Vagina (tissue), 2 donors: ENCODE measurements around the gene MEF2D. TPM values are rescaled to one million over a fixed set of nuclear protein-coding genes. Genes with fewer than 3 reads are reported as not detected.

ENCODE experiments used
- DNase-seq, 2 donors: peaks; one replicate each; pipeline ENCODE4 v3.0.0-alpha.2; 2017; ENCODE audit errors: extremely low spot score in 2 of 2
- H3K27ac ChIP-seq: fragments of 200-600 bp; sonication (generic); one replicate; pipeline ENCODE4 v1.5.1; 2019
- H3K27me3 ChIP-seq: fragments of 200-600 bp; sonication (generic); one replicate; pipeline ENCODE4 v1.5.1; 2019
- H3K36me3 ChIP-seq, 2 donors: fragments of 200-600 bp; sonication (generic); one replicate each; pipeline ENCODE4 v1.5.1; 2017 to 2019
- H3K4me1 ChIP-seq: fragments of 200-600 bp; sonication (generic); one replicate; pipeline ENCODE4 v1.5.1; 2019
- H3K4me3 ChIP-seq, 2 donors: fragments of 200-600 bp; sonication (generic); 1 replicate in 1 of 2; 2 replicates in 1 of 2; pipeline ENCODE4 v1.5.1; 2016 to 2019
- H3K9me3 ChIP-seq: fragments of 200-600 bp; sonication (generic); one replicate; pipeline ENCODE4 v1.5.1; 2019
- CTCF ChIP-seq, 3 experiments: fragments of 450-650 bp in 2 of 3; fragments of 200-600 bp in 1 of 3; sonication (generic) in 1 of 3; IDR thresholded peaks; one replicate each; pipeline ENCODE4 v1.5.1; 2017 to 2019; ENCODE audit warnings: antibody characterized with exemption in 3 of 3, mild to moderate bottlenecking in 2 of 3, moderate library complexity in 2 of 3
- POLR2A ChIP-seq, 2 donors: fragments of 450-650 bp; IDR thresholded peaks; one replicate each; pipeline ENCODE4 v1.6.1; 2017; ENCODE audit warnings: antibody characterized with exemption in 2 of 2, mild to moderate bottlenecking in 2 of 2, moderate library complexity in 2 of 2
- POLR2AphosphoS5 ChIP-seq, 2 donors: sonication (generic); formaldehyde crosslinking; IDR thresholded peaks; one replicate each; pipeline ENCODE4 v1.9.0; 2017; ENCODE audit warnings: antibody characterized with exemption in 2 of 2, mild to moderate bottlenecking in 2 of 2, low read depth in 1 of 2; ENCODE audit not compliant: insufficient read depth in 1 of 2
- intact Hi-C: fragments of 100-400 bp; cut with DNase I; formaldehyde crosslinking; loops from one replicate; pipeline ENCODE4 v1.15.1; 2023
- total RNA-seq: library from RNA; depleted of rRNA; stranded (reverse); fragments of >200 nt; gene quantifications from one replicate; pipeline ENCODE4 v1.2.3, GENCODE V29; 2016

MEF2D gene
- total RNA-seq, 1 donor from 2014 or later: 33.9 TPM

GRCh38 chr1:156468693-156469345, 31.8 kb downstream of the MEF2D start:
- TF ChIP-seq POLR2A (IDR thresholded peaks at IDR 0.05) (no peak), CTCF (IDR thresholded peaks at IDR 0.05) (no peak), POLR2AphosphoS5 (IDR thresholded peaks at IDR 0.05; ENCODE audit: insufficient read depth in 1 of 2, low read depth in 1 of 2) (no peak)
- Histone ChIP-seq H3K27ac (peak overlapping the region; percentile 83), H3K4me1 (peaks cover 32% of the 10 kb centered on the region)

DNA sequence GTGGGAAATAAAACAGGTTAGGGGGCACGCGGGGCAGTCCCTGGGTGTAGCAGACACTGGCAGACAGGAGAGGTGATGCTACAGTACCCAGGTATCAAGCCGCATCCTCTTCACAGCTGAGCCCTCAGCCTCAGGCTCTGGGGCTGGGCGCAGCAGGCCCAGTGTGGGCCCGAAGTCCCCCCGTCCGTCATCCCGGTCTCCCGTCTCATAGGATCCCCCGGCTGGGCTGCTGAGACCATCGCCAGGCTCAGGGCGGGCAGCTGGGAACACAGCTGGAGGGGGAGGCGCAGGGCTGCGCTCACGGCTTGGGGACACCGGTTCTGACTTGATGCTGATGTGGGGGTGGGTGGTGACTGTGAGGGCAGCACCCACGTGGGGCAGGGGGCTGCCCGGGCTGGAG, 32.7 kb downstream of the MEF2D start:
- no peak for DNase-seq
- Histone ChIP-seq H3K27ac (peak overlapping the region; percentile 83), H3K4me1 (peaks cover 37% of the 10 kb centered on the region)

More at GRCh38 chr1:156468693-156469345, 31.8 kb downstream of the MEF2D start:
- no peak overlapping the region for H3K4me3 ChIP-seq
- peaks cover 4 to 75% of the 10 kb centered on the region in 2 donors for H3K36me3 ChIP-seq
- DNase-seq: no peak
- no peaks in the 10 kb centered on the region for H3K27me3 ChIP-seq
- H3K9me3 ChIP-seq: no peaks in the 10 kb centered on the region
- intact Hi-C loops: no loop called here

GRCh38 chr1:156467385-156467784, 33.2 kb downstream of the MEF2D start:
- TF ChIP-seq POLR2AphosphoS5 (IDR thresholded peaks at IDR 0.05; ENCODE audit: insufficient read depth in 1 of 2, low read depth in 1 of 2): no peak
- Histone ChIP-seq H3K36me3 (peaks cover 4 to 62% of the 10 kb centered on the region in 2 donors), H3K27me3 (no peaks in the 10 kb centered on the region), H3K27ac (peak overlapping the region; percentile 83), H3K4me1 (peaks cover 42% of the 10 kb centered on the region), H3K4me3 (no peak overlapping the region), H3K9me3 (no peaks in the 10 kb centered on the region)
- intact Hi-C loops: no loop called here
- no peak for DNase-seq

More for the DNA sequence above, 32.7 kb downstream of the MEF2D start:
- TF ChIP-seq CTCF (IDR thresholded peaks at IDR 0.05) (no peak), POLR2AphosphoS5 (IDR thresholded peaks at IDR 0.05; ENCODE audit: insufficient read depth in 1 of 2, low read depth in 1 of 2) (peak in 1 of 2 donors; percentile 14)
- Histone ChIP-seq H3K4me3 (no peak overlapping the region), H3K27me3 (no peaks in the 10 kb centered on the region), H3K36me3 (peaks cover 4 to 66% of the 10 kb centered on the region in 2 donors), H3K9me3 (no peaks in the 10 kb centered on the region)
- intact Hi-C loops: no loop called here

- intact Hi-C loops: no loop called here
- Histone ChIP-seq H3K4me1 (peaks cover 53% of the 10 kb centered on the region), H3K36me3 (peaks cover 4 to 49% of the 10 kb centered on the region in 2 donors), H3K27ac (peak overlapping the region; percentile 83), H3K9me3 (no peaks in the 10 kb centered on the region), H3K4me3 (no peak overlapping the region), H3K27me3 (no peaks in the 10 kb centered on the region)
- no peak for TF ChIP-seq POLR2AphosphoS5 (IDR thresholded peaks at IDR 0.05; ENCODE audit: insufficient read depth in 1 of 2, low read depth in 1 of 2)
- no peak for TF ChIP-seq CTCF (IDR thresholded peaks at IDR 0.05)
- no peak for DNase-seq
These were observed 34.7 kb downstream of the MEF2D start for GRCh38 chr1:156465747-156466365.

DNA sequence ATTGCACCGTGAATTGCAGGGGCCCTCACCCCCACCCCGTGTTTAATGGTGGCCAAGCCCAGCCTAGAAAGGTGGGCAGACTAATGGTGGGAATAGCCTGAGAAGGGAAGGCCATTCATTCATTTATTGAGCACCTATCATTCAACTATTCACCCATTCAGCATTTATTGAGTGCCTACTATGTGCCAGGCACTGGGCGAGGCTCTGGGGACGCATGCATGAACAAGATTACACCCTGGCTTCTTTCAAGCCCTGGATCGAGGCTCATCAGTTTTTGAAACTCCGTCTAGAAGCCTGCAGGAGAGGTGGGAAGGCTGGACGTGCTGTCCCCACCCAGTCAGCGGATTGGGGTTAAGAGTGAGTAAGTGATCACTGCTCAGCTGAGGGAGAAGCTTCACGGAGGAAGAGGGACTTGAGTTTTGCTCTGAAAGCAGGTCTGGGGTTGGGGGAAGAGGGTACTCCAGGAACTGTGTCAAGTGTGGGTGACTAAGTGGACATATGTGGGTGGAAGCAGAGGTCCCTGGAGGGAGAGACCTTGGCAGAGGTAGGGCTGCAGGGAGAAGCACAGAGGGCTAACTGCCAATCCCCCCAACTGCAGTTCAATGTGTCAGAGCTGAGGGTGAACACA, 35.6 kb downstream of the MEF2D start:
- Histone ChIP-seq H3K4me1 (peaks cover 53% of the 10 kb centered on the region), H3K4me3 (no peak overlapping the region), H3K27me3 (no peaks in the 10 kb centered on the region), H3K9me3 (no peaks in the 10 kb centered on the region), H3K36me3 (peaks cover 4 to 40% of the 10 kb centered on the region in 2 donors), H3K27ac (peak overlapping the region; percentile 83)
- TF ChIP-seq POLR2AphosphoS5 (IDR thresholded peaks at IDR 0.05; ENCODE audit: insufficient read depth in 1 of 2, low read depth in 1 of 2) (peak in 1 of 2 donors; percentile 17), POLR2A (IDR thresholded peaks at IDR 0.05) (no peak), CTCF (IDR thresholded peaks at IDR 0.05) (no peak)
- DNase-seq: no peak
- intact Hi-C loops: no loop called here
